GM12864 (cell line): ENCODE measurements around the gene RBM19.

ENCODE experiments used
- DNase-seq: peaks from one replicate; pipeline ENCODE4 v3.0.0-alpha.2; 2011; ENCODE audit warnings: low read depth
- H3K4me3 ChIP-seq: 2 replicates; pipeline ENCODE4 v1.5.1; 2011; ENCODE audit warnings: mild to moderate bottlenecking, low read depth, low read length, control low read depth
- CTCF ChIP-seq: IDR thresholded peaks from 2 replicates; pipeline ENCODE4 v1.5.1; 2011; ENCODE audit warnings: low read depth, mild to moderate bottlenecking, moderate library complexity, low read length, control low read depth, inconsistent platforms; ENCODE audit errors: missing control alignments

The RBM19 gene

GRCh38 chr12:113945174-113946173, 20.7 kb downstream of the RBM19 start:
- no peak for DNase-seq
- TF ChIP-seq CTCF: no peak
- H3K4me3 ChIP-seq: no peak overlapping the region

GRCh38 chr12:113942209-113942608, 23.9 kb downstream of the RBM19 start:
- DNase-seq: no peak
- no peak for TF ChIP-seq CTCF

DNA sequence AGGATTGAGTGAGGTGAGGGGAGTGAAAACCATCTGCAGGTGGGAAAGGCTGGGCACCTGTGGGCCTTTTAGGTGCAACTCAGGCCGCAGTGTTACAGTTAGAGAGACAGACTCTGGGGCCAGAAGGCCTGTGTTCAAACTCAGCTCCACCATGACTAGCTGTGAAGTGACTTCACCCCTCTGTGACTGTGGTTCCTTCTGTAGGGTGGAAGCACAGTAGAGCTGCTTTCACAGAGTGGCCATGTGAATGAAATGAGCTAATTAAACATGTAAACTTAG, 25.0 kb downstream of the RBM19 start:
- TF ChIP-seq CTCF: no peak
- no peak overlapping the region for H3K4me3 ChIP-seq
- no peak for DNase-seq

More at GRCh38 chr12:113942209-113942608, 23.9 kb downstream of the RBM19 start:
- no peak overlapping the region for H3K4me3 ChIP-seq

DNA sequence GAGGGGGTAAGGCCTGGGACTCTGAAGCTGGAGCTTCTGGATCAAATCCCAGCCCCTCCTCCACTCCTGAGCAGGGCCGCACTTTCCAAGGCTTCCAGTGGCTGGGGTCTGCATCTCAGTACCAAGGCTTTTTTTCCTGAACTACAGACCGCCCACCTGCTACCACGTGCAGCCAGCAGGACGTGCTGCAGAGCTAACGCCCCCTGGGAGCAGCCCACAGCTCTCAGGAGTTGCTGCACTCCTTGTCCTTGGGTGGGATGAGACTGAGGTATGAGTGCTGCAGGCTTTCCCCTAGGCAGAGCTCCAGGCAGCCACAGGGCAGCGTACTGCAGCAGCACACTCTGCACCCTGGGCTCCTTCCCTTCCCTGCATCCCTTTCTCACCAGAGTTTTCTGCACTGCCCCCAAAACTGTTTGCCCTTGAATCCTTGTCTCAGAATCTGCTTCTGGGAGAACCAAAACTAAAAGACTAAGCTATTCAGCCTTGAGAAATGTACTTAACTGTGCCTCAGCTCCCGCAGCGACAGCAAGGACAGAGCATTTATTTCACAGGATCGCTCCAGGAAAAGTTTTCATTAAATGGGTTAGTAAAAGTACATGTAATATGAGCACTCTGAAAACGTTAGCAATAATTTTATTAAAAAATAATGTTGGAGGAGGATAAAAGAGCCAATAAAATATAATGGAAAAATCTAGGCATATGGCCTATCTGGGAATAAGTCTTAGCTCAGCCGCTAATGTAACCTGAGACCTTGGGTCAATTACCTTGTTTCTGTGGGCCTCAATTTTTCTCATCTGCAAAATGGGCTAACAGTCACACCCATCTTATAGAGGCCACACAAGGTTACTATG, 25.5 kb downstream of the RBM19 start:
- H3K4me3 ChIP-seq: no peak overlapping the region
- DNase-seq: no peak
- no peak for TF ChIP-seq CTCF

- TF ChIP-seq CTCF: no peak
- H3K4me3 ChIP-seq: no peak overlapping the region
- no peak for DNase-seq
Measured at GRCh38 chr12:113939867-113940266, 26.3 kb downstream of the RBM19 start.

DNA sequence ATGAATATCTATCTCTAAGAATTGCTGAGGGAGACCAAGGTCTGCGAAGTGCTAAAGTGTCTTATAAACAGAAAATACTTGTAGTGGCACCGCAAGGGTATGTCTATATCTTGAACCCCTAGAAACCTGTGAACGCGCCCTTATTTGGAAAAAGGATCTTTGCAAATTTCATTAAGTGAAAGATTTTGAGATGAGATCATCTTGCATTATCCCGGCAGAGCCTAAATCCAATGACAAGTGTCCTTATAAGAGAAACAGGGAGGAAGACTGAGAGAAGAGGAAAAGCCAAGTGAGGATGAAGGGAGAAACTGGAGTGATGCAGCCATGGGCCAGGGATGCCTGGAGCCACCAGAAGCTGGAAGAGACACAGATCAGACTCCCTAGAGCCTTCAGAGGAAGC, 27.7 kb downstream of the RBM19 start:
- no peak overlapping the region for H3K4me3 ChIP-seq
- DNase-seq: no peak
- TF ChIP-seq CTCF: no peak
